Measurements from ENCODE around the gene SEMA6B. TPM values are rescaled to one million over a fixed set of nuclear protein-coding genes. Genes with fewer than 3 reads are reported as not detected.

The SEMA6B gene
- total and polyA plus RNA-seq, 2 of the 8 experiments (the other 6 are each of a cell fraction or from before 2014, with no cell fraction given), result 31.3 to 54.4 TPM

GRCh38 chr19:4534836-4535658, 24.4 kb downstream of the SEMA6B start, which contains the start of gene PLIN5:
Gene PLIN5, minus strand, starts transcription at chr19:4535224. Its CDS starts 1,150 bp downstream, at chr19:4534074.
- Histone ChIP-seq H4K8ac (ENCODE audit: extremely low read depth, insufficient read depth, low read length) (peak within 1 kb of the TSS; percentile 43; the same call in 1 of the 2 replicates), H2AFZ (ENCODE audit: low read length) (no peak within 1 kb of the TSS), H2AK5ac (ENCODE audit: low read depth, low read length) (no peak within 1 kb of the TSS), H3K36me3 (ENCODE audit: control insufficient read depth in 2 of 4, insufficient read depth in 4 of 4, low read length in 3 of 4) (no peaks in the 10 kb centered on the region), H3K9me3 (ENCODE audit: insufficient read depth in 2 of 2, low read depth in 1 of 2, low read length in 1 of 2) (no peaks in the 10 kb centered on the region), H3K79me2 (ENCODE audit: control insufficient read depth in 1 of 2, insufficient read depth in 2 of 2, low read length in 2 of 2) (no peaks in the 10 kb centered on the region), H3K23me2 (ENCODE audit: low read depth, low read length) (peaks cover 4% of the 10 kb centered on the region; the same call in 1 of the 2 replicates), H3K23ac (ENCODE audit: insufficient read length) (no peak within 1 kb of the TSS), H2BK5ac (ENCODE audit: low read depth, low read length) (no peak within 1 kb of the TSS), H4K91ac (replicated peaks; ENCODE audit: insufficient read length, low read length) (no peak within 1 kb of the TSS), H3K27ac (ENCODE audit: low read depth, low read length) (no peak within 1 kb of the TSS), H4K20me1 (replicated peaks in 1 of 2; ENCODE audit: control insufficient read depth in 1 of 2, insufficient read depth in 2 of 2, low read length in 2 of 2) (peaks cover 0 to 3% of the 10 kb centered on the region in 2 experiments), H3K18ac (ENCODE audit: extremely low read depth, low read length) (no peak within 1 kb of the TSS), H3K4me3 (ENCODE audit: extremely low read depth in 1 of 4, insufficient read depth in 2 of 4, low read depth in 3 of 4, low read length in 4 of 4) (peak within 1 kb of the TSS in 3 of 4 experiments; percentile 12 to 53 (median 16); a peak in 5 of 8 replicates), H3K9ac (replicated peaks in 1 of 4; ENCODE audit: extremely low read depth in 1 of 4, low read depth in 3 of 4, low read length in 3 of 4) (no peak within 1 kb of the TSS; a peak in 1 of 7 replicates), H3K56ac (replicated peaks; ENCODE audit: insufficient read length, low read depth, low read length) (no peak within 1 kb of the TSS), H3K4ac (replicated peaks; ENCODE audit: insufficient read length, low read depth, low read length) (no peak within 1 kb of the TSS), H3K4me2 (ENCODE audit: insufficient read depth in 1 of 2, low read depth in 2 of 2, low read length in 2 of 2) (peak within 1 kb of the TSS; percentile 63 to 91), H3K79me1 (ENCODE audit: low read depth, low read length) (no peaks in the 10 kb centered on the region), H4K5ac (ENCODE audit: insufficient read length, low read depth, low read length) (no peak within 1 kb of the TSS), H3K4me1 (replicated peaks in 1 of 4; ENCODE audit: control insufficient read depth in 3 of 4, insufficient read depth in 4 of 4, low read length in 3 of 4) (peaks cover 0 to 13% (median 5%) of the 10 kb centered on the region in 4 experiments; a peak in 5 of 7 replicates), H3K27me3 (replicated peaks in 1 of 4; ENCODE audit: control insufficient read depth in 3 of 4, extremely low read depth in 1 of 4, insufficient read depth in 3 of 4, low read length in 3 of 4) (peaks cover 0 to 19% (median 15%) of the 10 kb centered on the region in 4 experiments; a peak in 4 of 7 replicates), H3K14ac (ENCODE audit: insufficient read length) (no peak within 1 kb of the TSS), H2BK15ac (ENCODE audit: low read length) (no peak within 1 kb of the TSS; the same call in 1 of the 2 replicates), H2BK120ac (replicated peaks; ENCODE audit: low read depth, low read length) (no peak within 1 kb of the TSS), H2BK12ac (ENCODE audit: low read depth, low read length) (0 out of 2 replicates have a peak within 1 kb of the TSS, but pooled peaks have one; percentile 60), H2BK20ac (ENCODE audit: low read length) (no peak within 1 kb of the TSS)
- 17% methylated on average over 32 of the region's 49 CpGs; no CpG with 5 or more reads in 1 of the 2 experiments for WGBS, 2 experiments (ENCODE audit: extremely low coverage in 1 of 2, insufficient coverage in 1 of 2, insufficient read length in 1 of 2, insufficient replicate concordance in 2 of 2, low coverage in 1 of 2, low lambda C conversion rate in 2 of 2, missing lambda C conversion rate in 1 of 2)
- DNase-seq (ENCODE audit: low read depth in 1 of 2, low spot score in 2 of 2), result peak; percentile 54 to 99
- ChIA-PET CTCF (ENCODE audit: partially characterized antibody) (interaction anchor here (0.6 to 11.6 kb wide), 16 partner anchors 12 to 955 kb away, joined by 3 to 174 read pairs (median 5); partner anchors contain the start of genes PLIN4 and TNFAIP8L1), POLR2A (ENCODE audit: partially characterized antibody) (interaction anchor here (0.9 to 2.7 kb wide), 15 partner anchors 9 to 122 kb away, joined by 3 to 23 read pairs (median 4); partner anchors contain the start of gene PLIN4)
- peak; percentile 66 for FAIRE-seq
- TF ChIP-seq RAD21 (IDR thresholded peaks at IDR 0.05 in 1 of 2, conservative IDR thresholded peaks at IDR 0.05 in 1 of 2; ENCODE audit: low read depth in 2 of 2, low read length in 2 of 2), result peak in 1 of 2 experiments; percentile 3; a peak in 1 of 4 replicates
- no peak for TF ChIP-seq YY1 (IDR thresholded peaks at IDR 0.05; ENCODE audit: low read depth, low read length)
- TF ChIP-seq BACH1 (IDR thresholded peaks at IDR 0.05; ENCODE audit: low read length), result no peak
- no peak for TF ChIP-seq JUN (IDR thresholded peaks at IDR 0.05; ENCODE audit: low read depth, low read length)
- TF ChIP-seq EGR1 (IDR thresholded peaks at IDR 0.05; ENCODE audit: borderline replicate concordance, low read depth, low read length), result peak; percentile 95
- TF ChIP-seq MAX (IDR thresholded peaks at IDR 0.05), result peak; percentile 11; the same call in 1 of the 2 replicates
- peak; percentile 63 for TF ChIP-seq ASH2L (IDR thresholded peaks at IDR 0.05; ENCODE audit: low read length)
- TF ChIP-seq POLR2A (IDR thresholded peaks at IDR 0.05; ENCODE audit: control extremely low read depth in 1 of 2, low read depth in 2 of 2, low read length in 2 of 2), result peak in 1 of 2 experiments; percentile 86; a peak in 2 of 3 replicates
- TF ChIP-seq NRF1 (IDR thresholded peaks at IDR 0.05; ENCODE audit: low read depth, low read length), result no peak
- TF ChIP-seq TAF7 (optimal IDR thresholded peaks at IDR 0.05; ENCODE audit: borderline replicate concordance, low read depth, low read length), result no peak
- TF ChIP-seq JUND (IDR thresholded peaks at IDR 0.05; ENCODE audit: low read length), result no peak

All from H1 (cell line).